ENCODE measurements around the gene NDUFB8.

DNA sequence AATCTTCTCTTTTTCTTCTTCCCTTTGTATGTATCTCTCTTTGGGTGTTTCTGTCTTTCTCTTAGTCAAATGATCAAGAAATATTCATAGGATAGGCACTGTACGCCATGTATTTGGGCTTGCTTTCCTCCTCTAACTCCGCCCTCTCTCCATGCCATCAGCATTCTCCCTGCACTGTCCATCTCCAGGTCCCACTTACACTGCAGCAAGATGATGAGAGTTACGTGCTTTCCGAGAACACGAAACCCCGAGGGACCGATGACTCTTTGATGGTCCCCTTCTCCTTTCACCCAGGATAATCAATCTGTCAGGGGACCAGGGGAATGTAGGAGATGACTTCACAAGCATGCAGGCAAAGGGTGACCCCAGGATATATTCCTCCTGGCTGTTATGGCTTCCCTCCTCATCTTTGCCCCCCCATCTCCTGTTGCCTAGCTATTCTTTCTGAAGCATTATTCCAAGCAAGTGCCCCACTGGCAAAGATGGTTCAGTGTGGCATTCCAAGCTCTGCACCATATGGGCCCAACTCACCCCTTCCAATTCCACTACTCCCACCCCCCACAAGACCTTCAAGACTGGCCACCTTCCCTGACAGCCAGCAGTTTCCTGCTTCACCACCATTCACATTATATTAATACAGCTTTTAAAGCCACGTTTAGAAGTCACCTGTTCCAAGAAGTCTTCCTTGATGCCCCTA is 46.1 kb upstream of the NDUFB8 start:
- TF ChIP-seq POLR2A (IDR thresholded peaks at IDR 0.05; ENCODE audit: low read depth, low read length) (no peak), POLR2AphosphoS5 (IDR thresholded peaks at IDR 0.05; ENCODE audit: low read depth, low read length) (no peak), TAF1 (IDR thresholded peaks at IDR 0.05; ENCODE audit: borderline replicate concordance, low read depth, low read length) (no peak)

Data from GM12892 (cell line).